ENCODE results near the gene OR10H1.

Gene OR10H1

DNA sequence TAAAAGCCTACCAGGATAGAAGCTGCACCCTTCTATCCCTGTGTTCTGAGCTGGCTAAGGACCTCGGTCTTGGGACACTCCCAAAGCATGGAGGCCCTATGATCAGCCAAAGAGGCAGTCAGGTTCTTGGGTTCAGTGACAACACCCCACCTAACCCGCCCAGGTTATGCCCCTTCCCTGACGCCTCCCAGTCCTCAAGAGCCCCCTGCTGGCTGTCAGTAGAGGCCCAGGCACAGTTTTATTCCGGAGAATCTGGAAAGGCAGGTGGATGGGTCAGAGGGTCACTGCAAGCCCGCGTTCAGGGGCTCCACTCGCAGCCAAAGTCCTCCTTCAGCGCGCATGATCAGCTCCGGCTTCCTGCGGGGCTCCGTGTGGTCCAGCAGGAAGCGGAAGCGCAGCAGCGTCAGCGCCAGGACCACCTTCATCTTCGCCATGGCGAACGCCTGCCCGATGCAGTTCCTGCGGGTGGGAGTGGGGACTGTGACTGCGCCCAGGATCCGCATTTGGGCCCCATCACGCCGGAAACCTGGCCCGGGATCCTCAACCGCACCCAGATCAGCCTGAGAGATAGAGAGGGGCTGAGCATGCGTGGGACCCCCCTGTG lies 55.4 kb downstream of the OR10H1 start:
- DNase-seq: no peak

- DNase-seq: no peak
These were observed 57.1 kb downstream of the OR10H1 start for GRCh38 chr19:15758379-15758778.

Measured in NCI-H446 (cell line).